NCI-H2029 treated with DMSO at 0.1 percent for 48 hours (cell line): Measurements from ENCODE around the gene NF1.
"Not testable (repeated sequence)": the region's sequence is repeated elsewhere in the genome, so short reads cannot be mapped to it uniquely, and the experiment has no call there.

ENCODE experiments used
- DNase-seq: peaks from one replicate; lab custom pipeline; 2025; lab: John Stamatoyannopoulos, UW

Gene NF1

DNA sequence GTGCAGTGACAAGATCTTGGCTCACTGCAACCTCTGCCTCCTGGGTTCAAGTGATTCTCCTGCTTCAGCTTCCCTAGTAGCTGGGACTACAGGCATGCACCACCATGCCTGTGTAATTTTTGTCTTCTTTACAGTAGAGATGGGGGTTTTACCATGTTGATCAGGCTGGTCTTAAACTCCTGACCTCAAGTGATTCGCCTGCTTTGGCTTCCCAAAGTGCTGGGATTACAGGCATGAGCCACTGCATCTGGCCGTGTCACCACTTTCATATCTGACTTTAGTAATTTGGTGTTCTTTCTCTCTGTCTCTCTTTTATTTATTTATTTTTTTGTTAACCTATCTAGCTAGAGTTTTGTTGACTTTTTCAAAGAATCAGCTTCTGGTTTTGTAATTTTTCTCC, 103.9 kb downstream of the NF1 start:
- DNase-seq = not testable (repeated sequence)

- no peak for DNase-seq
Observed at GRCh38 chr17:31200287-31200686, 105.5 kb downstream of the NF1 start.

GRCh38 chr17:31202968-31203367, 108.2 kb downstream of the NF1 start:
- no peak for DNase-seq

DNA sequence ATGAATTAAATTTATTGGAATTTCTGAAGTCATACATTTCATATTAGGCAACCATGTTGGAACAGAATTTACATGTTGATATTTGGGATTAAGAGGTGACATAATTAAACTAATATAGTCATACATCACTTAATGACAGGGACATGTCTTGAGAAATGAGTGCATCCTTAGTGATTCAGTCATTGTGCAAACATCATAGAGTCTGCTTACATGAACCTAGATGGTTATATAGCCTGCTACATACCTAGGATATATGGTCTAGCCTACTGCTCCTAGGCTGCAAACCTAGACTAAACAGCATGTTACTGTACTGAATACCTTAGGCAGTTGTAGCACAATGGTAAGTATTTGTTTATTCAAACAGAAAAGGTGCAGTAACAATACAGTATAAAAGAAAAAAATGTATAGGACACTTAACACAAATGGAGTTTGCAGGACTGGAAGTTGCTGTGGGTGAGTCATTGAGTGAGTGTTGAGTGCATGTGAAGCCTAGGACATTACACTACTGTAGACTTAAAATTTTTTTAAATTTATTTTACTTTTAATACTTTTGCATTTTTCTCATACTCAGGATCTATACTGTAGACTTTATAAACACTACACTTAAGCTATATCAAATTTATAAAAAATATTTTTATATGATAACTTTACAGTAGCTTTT, 116.7 kb downstream of the NF1 start:
- DNase-seq = no peak

GRCh38 chr17:31216031-31216751, 121.4 kb downstream of the NF1 start:
- peak; percentile 29 for DNase-seq

DNA sequence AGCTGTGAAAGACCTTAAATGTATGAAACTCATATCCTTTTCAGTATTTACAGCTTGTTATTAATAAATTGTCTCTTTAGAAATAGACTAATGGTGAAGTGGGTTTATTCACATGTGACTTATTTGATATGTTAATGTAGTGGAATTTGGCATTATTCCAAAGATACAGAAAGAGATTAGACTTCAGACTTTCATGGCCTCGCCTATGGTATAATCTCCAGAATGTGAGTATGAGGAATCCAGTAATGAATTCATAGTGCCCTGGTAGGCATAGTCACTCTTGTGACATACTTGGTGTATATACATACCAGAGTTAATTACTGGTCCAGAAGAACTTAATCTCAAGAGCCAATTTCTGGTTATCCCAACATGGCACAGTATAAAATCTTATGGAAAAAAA, 129.6 kb downstream of the NF1 start:
- DNase-seq = no peak

DNA sequence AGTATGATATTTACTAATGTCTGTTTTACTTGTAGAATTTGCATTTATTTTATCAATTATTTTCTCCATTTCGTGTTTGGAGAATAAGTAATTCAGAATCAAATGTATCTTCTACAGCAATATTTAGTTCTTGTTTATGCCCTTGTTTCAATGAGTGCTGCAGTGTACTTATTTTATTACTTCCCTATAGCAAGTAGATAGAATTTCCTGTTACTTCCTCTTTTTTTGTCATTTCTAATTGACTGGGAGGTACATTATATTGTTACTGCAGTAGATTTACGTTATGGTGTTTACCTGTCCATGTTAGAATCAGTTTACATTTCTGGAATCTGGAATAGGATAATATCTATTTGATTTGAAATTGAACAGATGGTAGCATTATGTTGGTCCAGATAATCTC, 131.1 kb downstream of the NF1 start:
- no peak for DNase-seq

DNA sequence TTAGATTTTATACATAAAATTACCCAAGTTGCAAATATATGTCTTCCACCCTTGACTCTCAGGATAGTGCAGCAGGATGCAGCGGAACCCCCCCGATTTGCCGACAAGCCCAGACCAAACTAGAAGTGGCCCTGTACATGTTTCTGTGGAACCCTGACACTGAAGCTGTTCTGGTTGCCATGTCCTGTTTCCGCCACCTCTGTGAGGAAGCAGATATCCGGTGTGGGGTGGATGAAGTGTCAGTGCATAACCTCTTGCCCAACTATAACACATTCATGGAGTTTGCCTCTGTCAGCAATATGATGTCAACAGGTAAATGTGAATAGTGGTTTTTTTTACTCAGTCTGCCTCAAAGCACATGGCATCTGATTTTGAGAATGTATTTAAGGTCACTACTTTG, 131.6 kb downstream of the NF1 start:
- no peak for DNase-seq

- DNase-seq = no peak
Observed at GRCh38 chr17:31226950-31227349, 132.2 kb downstream of the NF1 start.

- DNase-seq = no peak
Observed at GRCh38 chr17:31231852-31232251, 137.1 kb downstream of the NF1 start.

GRCh38 chr17:31235110-31235509, 140.3 kb downstream of the NF1 start:
- no peak for DNase-seq

DNA sequence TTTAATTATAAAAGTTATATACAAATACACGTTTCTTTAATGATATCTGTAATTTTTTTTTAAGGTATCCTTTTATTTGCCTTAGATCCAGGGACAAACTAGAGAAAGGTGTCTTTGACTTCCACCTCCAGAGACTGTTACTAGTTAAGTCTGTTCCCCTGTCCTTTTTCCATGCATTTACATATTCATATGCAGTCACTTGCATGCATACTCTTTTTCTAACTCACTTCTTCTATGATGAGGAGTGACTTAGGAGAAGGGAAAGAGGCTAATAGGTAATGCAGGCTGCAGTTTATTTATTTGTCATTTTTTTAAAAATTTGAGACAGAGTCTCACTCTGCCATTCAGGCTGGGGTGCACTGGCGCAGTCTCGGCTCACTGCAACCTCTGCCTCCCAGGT, 141.4 kb downstream of the NF1 start:
- DNase-seq = no peak

- no peak for DNase-seq
Observed at GRCh38 chr17:31236712-31237111, 141.9 kb downstream of the NF1 start.

DNA sequence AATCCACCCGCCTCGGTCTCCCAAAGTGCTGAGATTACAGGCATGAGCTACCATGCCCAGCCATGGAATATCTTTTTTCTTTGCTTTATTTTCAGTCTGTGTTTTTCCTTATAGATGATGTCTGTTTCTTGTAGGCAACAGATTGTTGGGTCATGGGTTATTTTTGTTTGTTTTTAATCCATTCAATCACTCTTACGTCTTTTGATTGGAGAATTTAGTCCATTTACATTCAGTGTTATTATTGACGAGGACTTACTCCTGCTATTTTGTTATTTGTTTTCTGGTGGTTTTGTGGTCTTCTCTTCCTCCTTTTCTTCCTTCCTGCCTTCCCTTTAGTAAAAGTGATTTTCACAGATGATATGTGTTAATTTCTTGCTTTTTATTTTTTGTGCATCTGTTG, 146.3 kb downstream of the NF1 start:
- DNase-seq = no peak

GRCh38 chr17:31248986-31249834, 154.4 kb downstream of the NF1 start:
- DNase-seq = no peak

DNA sequence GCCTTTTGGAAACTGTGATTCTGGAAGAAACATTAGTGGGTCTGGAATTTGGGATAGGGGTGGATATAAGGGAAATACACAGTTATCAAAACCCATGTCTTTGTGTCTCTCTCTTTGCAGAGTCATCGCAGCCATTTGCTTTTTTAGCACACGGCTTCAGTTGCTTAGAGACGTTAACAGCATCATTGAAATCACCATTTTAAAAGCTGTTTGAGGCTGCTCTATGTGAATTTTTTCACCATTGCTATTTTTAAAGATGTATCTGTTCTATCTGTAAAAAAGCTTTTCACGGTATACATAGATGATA, 155.0 kb downstream of the NF1 start:
- no peak for DNase-seq

DNA sequence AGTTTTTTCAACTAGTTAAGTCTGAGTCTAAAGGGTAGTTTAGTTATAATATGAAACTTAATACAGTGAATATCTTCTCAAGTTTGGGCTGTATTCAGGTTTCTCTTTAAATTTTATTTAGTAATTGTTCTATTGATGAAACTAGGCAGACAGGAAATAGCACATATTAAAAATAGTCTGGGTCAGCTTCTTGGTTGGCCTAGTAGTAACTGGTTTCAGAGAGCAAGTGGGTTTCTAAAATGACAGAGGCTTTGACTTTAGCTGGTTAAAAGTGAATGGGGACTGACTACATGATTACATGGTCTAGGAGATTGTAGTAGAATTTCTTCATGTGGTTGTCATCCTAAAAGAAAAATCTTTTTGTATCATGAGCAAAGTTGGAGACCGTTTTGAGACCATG, 155.5 kb downstream of the NF1 start:
- no peak for DNase-seq

DNA sequence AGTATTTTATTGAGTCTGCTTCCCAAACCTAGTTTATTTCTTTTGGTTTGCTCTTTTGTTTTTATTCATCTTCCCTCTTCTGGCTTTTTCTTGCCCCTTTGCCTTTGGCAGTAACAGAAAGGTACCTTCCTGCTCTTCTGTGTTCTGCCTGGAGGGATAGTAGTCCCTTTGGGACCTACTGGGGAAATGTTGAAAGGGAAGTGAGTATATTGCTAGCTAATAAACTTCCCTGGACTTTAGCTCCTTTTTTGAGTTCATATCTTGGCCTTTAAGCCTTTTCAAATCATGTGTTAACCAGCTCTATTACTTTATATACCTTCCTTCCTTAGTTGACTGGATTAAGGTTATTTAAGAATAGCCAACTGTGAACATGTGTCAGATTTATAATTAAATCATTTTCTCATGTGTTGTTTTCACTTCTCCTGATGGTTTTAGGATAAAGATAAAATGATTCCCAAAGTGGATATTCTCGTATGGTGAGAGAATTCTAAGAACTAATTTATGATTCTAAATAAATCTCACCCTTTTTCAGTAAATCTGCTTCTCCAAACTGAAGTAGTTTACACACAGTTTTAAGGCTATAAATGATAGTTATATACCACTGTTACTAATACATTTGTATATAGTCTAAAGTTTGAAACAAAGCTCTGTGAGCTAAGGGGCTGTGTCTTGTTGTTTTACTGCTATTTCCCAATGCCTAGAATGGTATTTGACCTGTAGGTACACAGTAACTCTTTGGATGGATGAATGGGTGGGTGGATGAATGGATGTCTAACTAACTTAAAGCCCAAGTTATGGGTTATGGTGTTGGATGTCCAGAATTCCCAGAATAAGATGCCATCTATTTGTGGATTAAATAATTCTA, 156.6 kb downstream of the NF1 start:
- no peak for DNase-seq

GRCh38 chr17:31251970-31252328, 157.2 kb downstream of the NF1 start:
- DNase-seq = no peak

- DNase-seq = no peak
Observed at GRCh38 chr17:31252741-31253140, 158.0 kb downstream of the NF1 start.

- DNase-seq = no peak
Observed at GRCh38 chr17:31254654-31255053, 159.9 kb downstream of the NF1 start.

DNA sequence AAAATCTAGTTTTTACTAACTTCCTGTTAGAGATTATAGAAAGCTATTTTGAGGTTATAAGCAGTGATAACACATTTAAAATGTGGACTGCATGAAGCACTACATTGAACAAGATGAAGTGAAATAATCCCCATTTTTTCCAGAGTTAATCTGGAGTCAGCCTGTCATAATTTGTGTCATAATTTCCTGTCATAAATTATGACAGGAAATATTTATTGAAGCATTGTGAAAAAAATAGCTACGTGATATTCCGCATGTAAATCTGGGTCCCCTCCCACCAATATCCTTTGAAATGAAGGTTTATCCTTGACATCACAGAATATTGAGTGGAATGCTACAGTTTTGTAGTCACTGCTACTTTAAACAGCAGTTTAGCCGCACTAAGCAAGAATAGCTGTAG, 162.2 kb downstream of the NF1 start:
- no peak for DNase-seq
